Activated CD8-positive, alpha-beta memory T cell treated with anti-CD3 and anti-CD28 coated beads, Interleukin-2, amount 10 ng/mL, durations not matched to agents 7 days and 5 days (primary cell): Measurements from ENCODE around the gene LLPH. TPM values are rescaled to one million over a fixed set of nuclear protein-coding genes. Genes with fewer than 3 reads are reported as not detected.
"Not testable (repeated sequence)": the region's sequence is repeated elsewhere in the genome, so short reads cannot be mapped to it uniquely, and the experiment has no call there.

Source experiments
- ATAC-seq: fragments of 150-1000 bp; cut with Tn5 transposase; one replicate; pipeline ENCODE4 v1.10.0; 2021; ENCODE audit warnings: moderate library complexity
- CTCF ChIA-PET: fragments of 350-600 bp; sonication (Branson Sonifier 250); formaldehyde crosslinking; loops from one replicate; lab custom pipeline; 2021; ENCODE audit warnings: antibody characterized with exemption; lab: Charles Lee
- DNase-seq: peaks from one replicate; pipeline ENCODE4 v3.0.0-alpha.2; 2020
- H3K27ac Mint-ChIP-seq: one replicate; pipeline ENCODE4 v1.8.0; 2021; ENCODE audit warnings: mild to moderate bottlenecking, mixed read lengths
- H3K27me3 Mint-ChIP-seq: one replicate; pipeline ENCODE4 v1.8.0; 2021; ENCODE audit warnings: mixed read lengths
- H3K36me3 Mint-ChIP-seq: one replicate; pipeline ENCODE4 v1.8.0; 2021; ENCODE audit warnings: mild to moderate bottlenecking, mixed read lengths
- H3K4me1 Mint-ChIP-seq: one replicate; pipeline ENCODE4 v1.8.0; 2021; ENCODE audit warnings: mixed read lengths
- H3K4me3 Mint-ChIP-seq: one replicate; pipeline ENCODE4 v1.8.0; 2021; ENCODE audit warnings: mild to moderate bottlenecking, moderate library complexity, mixed read lengths
- H3K9me3 Mint-ChIP-seq: one replicate; pipeline ENCODE4 v1.8.0; 2022; ENCODE audit warnings: low read depth, mixed read lengths
- total RNA-seq, 2 experiments: library from RNA; stranded (reverse); gene quantifications; one replicate each; pipeline ENCODE4 v1.2.3, GENCODE V29; 2021

The LLPH gene
- total RNA-seq = 10 to 100 TPM; 35.3 to 40.3 TPM

- peaks cover 61% of the 10 kb centered on the region for H3K4me1 Mint-ChIP-seq
- H3K36me3 Mint-ChIP-seq = peaks cover 44% of the 10 kb centered on the region
Observed at GRCh38 chr12:66130267-66131066, at the start of gene LLPH. Gene LLPH, minus strand, starts transcription at chr12:66130750. Its CDS starts 1,644 bp downstream, at chr12:66129106.

DNA sequence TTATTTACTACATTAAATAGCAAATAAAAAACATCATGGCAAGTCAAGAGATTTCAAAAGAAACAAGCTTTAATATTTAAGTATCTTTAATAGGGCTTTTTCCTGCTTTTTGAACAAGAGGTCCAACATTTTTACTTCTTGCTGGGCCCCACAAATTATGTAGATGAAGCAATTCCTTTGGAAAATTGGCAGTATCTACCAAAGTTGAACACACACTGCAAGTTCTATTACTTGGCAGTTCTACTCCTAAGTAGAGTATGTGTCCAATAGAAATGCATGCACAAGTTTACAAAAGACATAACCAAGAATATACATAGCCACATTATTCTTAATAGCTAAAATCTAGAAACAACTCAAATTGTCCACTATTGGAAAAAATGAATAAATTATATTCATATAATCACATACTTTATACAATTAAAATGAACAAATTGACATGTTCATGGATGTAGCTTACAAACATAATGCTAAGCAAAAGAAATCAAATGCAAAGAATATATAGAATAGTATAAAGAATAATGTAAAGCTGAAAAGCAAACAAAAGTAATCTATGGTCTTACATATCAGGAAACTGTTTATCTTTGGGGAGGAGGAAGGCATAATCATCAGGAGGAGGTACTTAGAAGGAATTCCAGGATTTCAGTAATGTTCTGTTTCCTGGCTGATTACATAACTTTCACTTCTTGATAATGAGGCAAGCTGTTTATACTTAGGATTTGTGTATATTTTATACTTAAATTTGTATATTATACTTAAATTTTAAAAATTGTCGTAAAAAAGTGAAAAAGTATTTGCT lies 45.8 kb upstream of the LLPH start:
- Mint-ChIP-seq H3K36me3 (no peaks in the 10 kb centered on the region), H3K9me3 (no peaks in the 10 kb centered on the region), H3K4me3 (no peak overlapping the region), H3K27me3 (peaks cover 27% of the 10 kb centered on the region), H3K4me1 (no peaks in the 10 kb centered on the region), H3K27ac (no peak overlapping the region)
- CTCF ChIA-PET = interaction anchor here (1.1 to 1.4 kb wide), 2 partner anchors 21 to 126 kb away, joined by 3 read pairs; partner anchors contain the start of gene HELB
- ATAC-seq (no peak), DNase-seq (no peak)

More at GRCh38 chr12:66130267-66131066, at the start of gene LLPH:
- CTCF ChIA-PET = interaction anchor here (0.6 to 2.2 kb wide), 6 partner anchors 10 to 39 kb away, joined by 3 to 10 read pairs (median 6); partner anchors contain the start of gene TMBIM4
- DNase-seq (peak; percentile 95), ATAC-seq (peak; percentile 96)
- Mint-ChIP-seq H3K4me3 (peak within 1 kb of the TSS; percentile 85), H3K27me3 (no peaks in the 10 kb centered on the region), H3K9me3 (no peaks in the 10 kb centered on the region), H3K27ac (peak within 1 kb of the TSS; percentile 98)

- H3K9me3 Mint-ChIP-seq, CTCF ChIA-PET, ATAC-seq, H3K36me3 Mint-ChIP-seq, H3K4me3 Mint-ChIP-seq, H3K4me1 Mint-ChIP-seq, DNase-seq, H3K27ac Mint-ChIP-seq: not testable (repeated sequence)
- H3K27me3 Mint-ChIP-seq = peaks cover 27% of the 10 kb centered on the region
Observed at GRCh38 chr12:66174391-66175325, 44.1 kb upstream of the LLPH start.

- peaks cover 3% of the 10 kb centered on the region for H3K9me3 Mint-ChIP-seq
- peaks cover 3% of the 10 kb centered on the region for H3K27me3 Mint-ChIP-seq
- ATAC-seq (no peak), DNase-seq (no peak)
- peaks cover 34% of the 10 kb centered on the region for H3K36me3 Mint-ChIP-seq
- H3K4me3 Mint-ChIP-seq = peak overlapping the region; percentile 96
- peaks cover 33% of the 10 kb centered on the region for H3K4me1 Mint-ChIP-seq
- CTCF ChIA-PET = interaction anchor here (0.8 to 1.0 kb wide), 3 partner anchors 18 to 197 kb away, joined by 3 to 4 read pairs (median 3); partner anchors contain the start of gene IRAK3
- peak overlapping the region; percentile 99 for H3K27ac Mint-ChIP-seq
Observed at GRCh38 chr12:66170606-66171005, 40.1 kb upstream of the LLPH start.

GRCh38 chr12:66169221-66170170 lies 38.9 kb upstream of the LLPH start, which contains the start of gene TMBIM4:
Gene TMBIM4, minus strand, starts transcription at chr12:66169996. Its CDS starts 45 bp downstream, at chr12:66169951.
- Mint-ChIP-seq H3K9me3 (peaks cover 7% of the 10 kb centered on the region), H3K27ac (peak within 1 kb of the TSS; percentile 99), H3K4me1 (peaks cover 38% of the 10 kb centered on the region), H3K27me3 (no peaks in the 10 kb centered on the region), H3K36me3 (peaks cover 44% of the 10 kb centered on the region), H3K4me3 (peak within 1 kb of the TSS; percentile 96)
- DNase-seq = peak; percentile 92
- CTCF ChIA-PET = interaction anchor here (0.8 to 2.0 kb wide), 8 partner anchors 19 to 198 kb away, joined by 3 to 10 read pairs (median 4); partner anchors contain the start of genes HELB, IRAK3 and LLPH
- peak; percentile 87 for ATAC-seq

- peaks cover 54% of the 10 kb centered on the region for H3K36me3 Mint-ChIP-seq
- peak overlapping the region; percentile 96 for H3K4me3 Mint-ChIP-seq
- ATAC-seq (no peak), DNase-seq (no peak)
- CTCF ChIA-PET = interaction anchor here (1.7 to 2.0 kb wide), 2 partner anchors 21 to 23 kb away, joined by 3 to 4 read pairs; no protein-coding TSS in a partner anchor
- peaks cover 44% of the 10 kb centered on the region for H3K4me1 Mint-ChIP-seq
- no peaks in the 10 kb centered on the region for H3K27me3 Mint-ChIP-seq
- peaks cover 10% of the 10 kb centered on the region for H3K9me3 Mint-ChIP-seq
- H3K27ac Mint-ChIP-seq = peak overlapping the region; percentile 99
Observed at GRCh38 chr12:66168410-66168809, 37.9 kb upstream of the LLPH start.

DNA sequence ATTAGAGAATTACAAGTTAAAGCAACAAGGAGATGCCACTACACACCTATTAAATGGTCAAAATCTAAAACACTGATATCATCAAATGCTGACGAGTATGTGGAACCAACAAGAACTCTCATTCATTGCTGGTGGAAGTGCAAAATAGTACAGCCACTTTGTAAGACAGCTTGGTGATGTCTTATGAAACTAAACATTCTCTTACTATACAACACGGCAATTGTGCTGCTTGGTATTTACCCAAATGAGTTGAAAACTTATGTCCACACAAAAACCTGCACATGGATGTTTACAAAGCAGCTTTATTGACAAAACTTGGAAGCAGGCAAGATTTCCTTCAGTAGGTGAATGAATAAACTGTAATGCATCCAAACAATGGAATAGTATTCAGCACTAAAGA lies 36.0 kb upstream of the LLPH start:
- H3K4me1 Mint-ChIP-seq = peaks cover 50% of the 10 kb centered on the region
- H3K4me3 Mint-ChIP-seq = no peak overlapping the region
- H3K36me3 Mint-ChIP-seq = peaks cover 64% of the 10 kb centered on the region
- no peak overlapping the region for H3K27ac Mint-ChIP-seq
- H3K27me3 Mint-ChIP-seq = no peaks in the 10 kb centered on the region
- ATAC-seq (no peak), DNase-seq (no peak)
- CTCF ChIA-PET = no interaction called here
- H3K9me3 Mint-ChIP-seq = peaks cover 13% of the 10 kb centered on the region

DNA sequence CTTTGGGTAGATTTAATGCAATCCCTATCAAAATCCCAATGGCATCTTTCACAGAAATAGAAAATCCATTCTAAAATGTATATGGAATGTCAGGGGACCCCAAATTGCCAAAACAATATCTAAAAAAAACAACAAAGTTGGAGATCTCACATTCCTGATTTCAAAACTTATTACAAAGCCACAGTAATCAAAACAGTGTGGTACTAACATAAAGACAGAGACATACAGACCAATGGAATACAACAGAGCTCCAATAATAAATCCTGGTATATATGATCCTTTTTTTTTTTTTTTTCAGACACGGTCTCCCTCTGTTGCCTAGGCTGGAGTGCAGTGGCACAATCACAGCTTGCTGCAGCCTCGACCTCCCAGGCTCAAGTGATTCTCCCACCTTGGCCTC lies 34.6 kb upstream of the LLPH start:
- CTCF ChIA-PET = no interaction called here
- Mint-ChIP-seq H3K27ac (no peak overlapping the region), H3K27me3 (no peaks in the 10 kb centered on the region), H3K9me3 (peaks cover 13% of the 10 kb centered on the region), H3K4me1 (peaks cover 43% of the 10 kb centered on the region), H3K36me3 (peaks cover 72% of the 10 kb centered on the region), H3K4me3 (no peak overlapping the region)
- ATAC-seq (no peak), DNase-seq (no peak)

- H3K4me1 Mint-ChIP-seq = peaks cover 43% of the 10 kb centered on the region
- no peaks in the 10 kb centered on the region for H3K27me3 Mint-ChIP-seq
- peaks cover 76% of the 10 kb centered on the region for H3K36me3 Mint-ChIP-seq
- peaks cover 13% of the 10 kb centered on the region for H3K9me3 Mint-ChIP-seq
- ATAC-seq (no peak), DNase-seq (no peak)
- H3K4me3 Mint-ChIP-seq = no peak overlapping the region
- peak overlapping the region; percentile 36 for H3K27ac Mint-ChIP-seq
- CTCF ChIA-PET = interaction anchor here (1.0 kb wide), 1 partner anchor 16 kb away, joined by 3 read pairs; no protein-coding TSS in a partner anchor
Observed at GRCh38 chr12:66164349-66164821, 33.8 kb upstream of the LLPH start.

DNA sequence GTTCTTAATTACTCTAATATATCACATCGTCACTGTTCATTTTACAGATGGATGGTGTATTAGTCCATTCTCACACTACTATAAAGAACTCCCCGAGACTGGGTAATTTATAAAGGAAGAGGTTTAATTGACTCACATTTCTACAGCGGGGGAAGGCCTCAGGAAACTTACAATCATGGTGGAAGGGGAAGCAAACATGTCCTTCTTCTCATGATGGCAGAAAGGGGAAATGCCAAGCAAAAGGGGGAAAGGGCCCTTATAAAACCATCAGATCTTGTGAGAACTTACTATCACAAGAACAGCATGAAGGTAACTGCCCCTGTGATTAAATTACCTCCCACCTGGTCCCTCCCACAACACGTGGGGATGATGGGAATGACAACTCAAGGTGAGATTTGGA lies 32.7 kb upstream of the LLPH start:
- no peak overlapping the region for H3K27ac Mint-ChIP-seq
- ATAC-seq = no peak
- peaks cover 34% of the 10 kb centered on the region for H3K4me1 Mint-ChIP-seq

DNA sequence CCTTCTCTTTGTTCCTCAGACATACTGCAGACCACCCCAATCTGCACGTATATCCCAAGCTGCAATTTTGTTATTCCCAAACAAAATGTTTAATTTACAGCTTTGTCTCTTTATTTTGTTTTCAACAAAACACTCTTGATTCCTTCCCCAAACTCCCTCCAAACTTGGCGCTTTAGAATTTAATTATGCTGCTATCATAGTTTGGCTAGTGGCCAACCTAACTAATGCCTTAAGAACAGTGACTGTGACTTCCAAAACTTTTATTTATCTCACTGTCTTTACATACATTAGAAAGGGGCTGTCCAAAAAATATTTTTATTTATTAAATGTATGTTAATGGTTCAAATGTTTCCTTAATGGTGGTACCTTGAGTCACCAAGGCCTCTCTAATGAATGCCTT lies 32.2 kb upstream of the LLPH start:
- CTCF ChIA-PET = interaction anchor here (1.5 kb wide), 1 partner anchor 12 kb away, joined by 3 read pairs; no protein-coding TSS in a partner anchor
- Mint-ChIP-seq H3K36me3 (peaks cover 71% of the 10 kb centered on the region), H3K27ac (no peak overlapping the region), H3K9me3 (peaks cover 13% of the 10 kb centered on the region), H3K4me1 (peaks cover 29% of the 10 kb centered on the region), H3K4me3 (no peak overlapping the region), H3K27me3 (no peaks in the 10 kb centered on the region)
- ATAC-seq (no peak), DNase-seq (no peak)

More for the DNA sequence above, 32.7 kb upstream of the LLPH start:
- Mint-ChIP-seq H3K9me3 (peaks cover 13% of the 10 kb centered on the region), H3K36me3 (peaks cover 74% of the 10 kb centered on the region), H3K4me3 (no peak overlapping the region), H3K27me3 (no peaks in the 10 kb centered on the region)
- CTCF ChIA-PET = no interaction called here
- no peak for DNase-seq
